K562 (cell line): ENCODE measurements around the gene MPST. TPM values are rescaled to one million over a fixed set of nuclear protein-coding genes. Genes with fewer than 3 reads are reported as not detected.
A peak's percentile ranks its signal among the peaks of the same experiment; 100 is the strongest.

ENCODE experiments used
- MAZ ChIP-seq, 2 experiments: fragments of 450-650 bp in 1 of 2; sonication (generic) in 1 of 2; formaldehyde crosslinking; IDR thresholded peaks in 1 of 2; conservative IDR thresholded peaks in 1 of 2; 2 replicates each; pipeline versions ENCODE4 v1.4.0 to v1.5.0; 2020; ENCODE audit warnings: mild to moderate bottlenecking in 1 of 2, missing genetic modification reagents in 1 of 2
- MTA1 ChIP-seq: fragments of 450-650 bp; IDR thresholded peaks from 2 replicates; pipeline ENCODE4 v1.6.1; 2017; ENCODE audit warnings: borderline replicate concordance
- NONO ChIP-seq, 2 experiments: fragments of 200-400 bp in 1 of 2; fragments of 450-650 bp in 1 of 2; formaldehyde crosslinking in 1 of 2; IDR thresholded peaks; 2 replicates each; pipeline ENCODE4 v1.6.1; 2017; ENCODE audit warnings: low read depth in 2 of 2, mild to moderate bottlenecking in 2 of 2, moderate library complexity in 2 of 2, low read length in 1 of 2
- PCBP1 ChIP-seq: fragments of 200-400 bp; formaldehyde crosslinking; IDR thresholded peaks from 2 replicates; pipeline ENCODE4 v1.6.1; 2018; ENCODE audit warnings: mild to moderate bottlenecking, low read depth, low read length; ENCODE audit not compliant: poor library complexity, severe bottlenecking
- RB1 ChIP-seq: fragments of 450-650 bp; IDR thresholded peaks from 2 replicates; pipeline ENCODE4 v1.6.1; 2017; ENCODE audit warnings: low read depth, mild to moderate bottlenecking
- RCOR1 ChIP-seq, 2 experiments: IDR thresholded peaks; 2 replicates each; pipeline ENCODE4 v1.6.1; 2012; ENCODE audit warnings: low read depth in 2 of 2, low read length in 2 of 2, borderline replicate concordance in 1 of 2, improper control_type of control experiment in 1 of 2
- ZNF133 ChIP-seq: fragments of 250-450 bp; sonication (Bioruptor Pico); IDR thresholded peaks from 2 replicates; pipeline ENCODE4 v1.4.0; 2020; ENCODE audit warnings: mild to moderate bottlenecking
- polyA plus RNA-seq, 8 experiments: library from polyadenylated mRNA; depleted of rRNA in 4 of 8; stranded (reverse) in 5 of 8; unstranded in 3 of 8; fragments of >200 nt; fragmentation: Nextera tagmentation in 2 of 8; fragmentation: Illumina TruSeq in 1 of 8; extraction: Ambion mirVana in 2 of 8; extraction: Trizol in 1 of 8; gene quantifications; 2 replicates each; pipeline versions ENCODE4 v1.2.1 to v1.2.3, GENCODE V29; 2011 to 2014; ENCODE audit warnings: inconsistent platforms in 1 of 8, missing spikeins in 1 of 8
- total RNA-seq, 7 experiments: library from RNA; depleted of rRNA in 6 of 7; stranded (reverse); fragments of >200 nt in 6 of 7; fragmentation: Illumina TruSeq in 2 of 7; extraction: Trizol in 2 of 7; gene quantifications; 2 replicates each; pipeline versions ENCODE4 v1.2.1 to v1.2.3, GENCODE V29; 2011 to 2021; ENCODE audit warnings: low replicate concordance in 1 of 7
- TF ChIP-seq, protein P1 (sequence below): fragments of 250-450 bp; sonication (Bioruptor Pico); IDR thresholded peaks from 2 replicates; pipeline ENCODE4 v1.8.0; 2021; ENCODE audit warnings: moderate library complexity, mild to moderate bottlenecking, inconsistent platforms
- TF ChIP-seq, protein P2 (sequence below): IDR thresholded peaks from 2 replicates; pipeline ENCODE4 v1.6.1; 2011; ENCODE audit warnings: borderline replicate concordance, low read depth, mild to moderate bottlenecking, moderate library complexity, low read length; ENCODE audit not compliant: insufficient read depth, poor library complexity, severe bottlenecking
- TF ChIP-seq, protein P3 (sequence below): fragments of 150-350 bp; IDR thresholded peaks from 2 replicates; pipeline ENCODE4 v1.6.1; 2014; ENCODE audit warnings: low read depth, mild to moderate bottlenecking, low read length, borderline replicate concordance
- TF ChIP-seq, protein P4 (sequence below): IDR thresholded peaks from 2 replicates; pipeline ENCODE4 v1.6.1; 2016; ENCODE audit warnings: missing genetic modification characterization, missing compliant biosample characterization

Gene MPST
- total and polyA plus RNA-seq, 9 of the 15 experiments (the other 6 are each of a cell fraction or from before 2014, with no cell fraction given) = 0.65 to 104 (median 24.3) TPM

- TF ChIP-seq, protein P1, sequence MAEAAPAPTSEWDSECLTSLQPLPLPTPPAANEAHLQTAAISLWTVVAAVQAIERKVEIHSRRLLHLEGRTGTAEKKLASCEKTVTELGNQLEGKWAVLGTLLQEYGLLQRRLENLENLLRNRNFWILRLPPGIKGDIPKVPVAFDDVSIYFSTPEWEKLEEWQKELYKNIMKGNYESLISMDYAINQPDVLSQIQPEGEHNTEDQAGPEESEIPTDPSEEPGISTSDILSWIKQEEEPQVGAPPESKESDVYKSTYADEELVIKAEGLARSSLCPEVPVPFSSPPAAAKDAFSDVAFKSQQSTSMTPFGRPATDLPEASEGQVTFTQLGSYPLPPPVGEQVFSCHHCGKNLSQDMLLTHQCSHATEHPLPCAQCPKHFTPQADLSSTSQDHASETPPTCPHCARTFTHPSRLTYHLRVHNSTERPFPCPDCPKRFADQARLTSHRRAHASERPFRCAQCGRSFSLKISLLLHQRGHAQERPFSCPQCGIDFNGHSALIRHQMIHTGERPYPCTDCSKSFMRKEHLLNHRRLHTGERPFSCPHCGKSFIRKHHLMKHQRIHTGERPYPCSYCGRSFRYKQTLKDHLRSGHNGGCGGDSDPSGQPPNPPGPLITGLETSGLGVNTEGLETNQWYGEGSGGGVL (CRISPR knock-in tag) = no peak
- TF ChIP-seq MAZ (CRISPR knock-in tag; conservative IDR thresholded peaks at IDR 0.05 in 1 of 2, IDR thresholded peaks at IDR 0.05 in 1 of 2) (peak in 1 of 2 experiments; percentile 30; a peak in 1 of 4 replicates), ZNF133 (CRISPR knock-in tag) (no peak), PCBP1 (no peak), MTA1 (no peak), RCOR1 (IDR thresholded peaks at IDR 0.05; ENCODE audit: borderline replicate concordance in 1 of 2, low read depth in 2 of 2, low read length in 2 of 2) (no peak), RB1 (peak; percentile 64; the same call in 1 of the 2 replicates), NONO (IDR thresholded peaks at IDR 0.05; ENCODE audit: low read depth in 2 of 2, low read length in 1 of 2) (no peak)
- TF ChIP-seq, protein P2, sequence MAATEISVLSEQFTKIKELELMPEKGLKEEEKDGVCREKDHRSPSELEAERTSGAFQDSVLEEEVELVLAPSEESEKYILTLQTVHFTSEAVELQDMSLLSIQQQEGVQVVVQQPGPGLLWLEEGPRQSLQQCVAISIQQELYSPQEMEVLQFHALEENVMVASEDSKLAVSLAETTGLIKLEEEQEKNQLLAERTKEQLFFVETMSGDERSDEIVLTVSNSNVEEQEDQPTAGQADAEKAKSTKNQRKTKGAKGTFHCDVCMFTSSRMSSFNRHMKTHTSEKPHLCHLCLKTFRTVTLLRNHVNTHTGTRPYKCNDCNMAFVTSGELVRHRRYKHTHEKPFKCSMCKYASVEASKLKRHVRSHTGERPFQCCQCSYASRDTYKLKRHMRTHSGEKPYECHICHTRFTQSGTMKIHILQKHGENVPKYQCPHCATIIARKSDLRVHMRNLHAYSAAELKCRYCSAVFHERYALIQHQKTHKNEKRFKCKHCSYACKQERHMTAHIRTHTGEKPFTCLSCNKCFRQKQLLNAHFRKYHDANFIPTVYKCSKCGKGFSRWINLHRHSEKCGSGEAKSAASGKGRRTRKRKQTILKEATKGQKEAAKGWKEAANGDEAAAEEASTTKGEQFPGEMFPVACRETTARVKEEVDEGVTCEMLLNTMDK = peak; percentile 52
- TF ChIP-seq, protein P3, sequence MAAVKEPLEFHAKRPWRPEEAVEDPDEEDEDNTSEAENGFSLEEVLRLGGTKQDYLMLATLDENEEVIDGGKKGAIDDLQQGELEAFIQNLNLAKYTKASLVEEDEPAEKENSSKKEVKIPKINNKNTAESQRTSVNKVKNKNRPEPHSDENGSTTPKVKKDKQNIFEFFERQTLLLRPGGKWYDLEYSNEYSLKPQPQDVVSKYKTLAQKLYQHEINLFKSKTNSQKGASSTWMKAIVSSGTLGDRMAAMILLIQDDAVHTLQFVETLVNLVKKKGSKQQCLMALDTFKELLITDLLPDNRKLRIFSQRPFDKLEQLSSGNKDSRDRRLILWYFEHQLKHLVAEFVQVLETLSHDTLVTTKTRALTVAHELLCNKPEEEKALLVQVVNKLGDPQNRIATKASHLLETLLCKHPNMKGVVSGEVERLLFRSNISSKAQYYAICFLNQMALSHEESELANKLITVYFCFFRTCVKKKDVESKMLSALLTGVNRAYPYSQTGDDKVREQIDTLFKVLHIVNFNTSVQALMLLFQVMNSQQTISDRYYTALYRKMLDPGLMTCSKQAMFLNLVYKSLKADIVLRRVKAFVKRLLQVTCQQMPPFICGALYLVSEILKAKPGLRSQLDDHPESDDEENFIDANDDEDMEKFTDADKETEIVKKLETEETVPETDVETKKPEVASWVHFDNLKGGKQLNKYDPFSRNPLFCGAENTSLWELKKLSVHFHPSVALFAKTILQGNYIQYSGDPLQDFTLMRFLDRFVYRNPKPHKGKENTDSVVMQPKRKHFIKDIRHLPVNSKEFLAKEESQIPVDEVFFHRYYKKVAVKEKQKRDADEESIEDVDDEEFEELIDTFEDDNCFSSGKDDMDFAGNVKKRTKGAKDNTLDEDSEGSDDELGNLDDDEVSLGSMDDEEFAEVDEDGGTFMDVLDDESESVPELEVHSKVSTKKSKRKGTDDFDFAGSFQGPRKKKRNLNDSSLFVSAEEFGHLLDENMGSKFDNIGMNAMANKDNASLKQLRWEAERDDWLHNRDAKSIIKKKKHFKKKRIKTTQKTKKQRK = no peak
- TF ChIP-seq, protein P4, sequence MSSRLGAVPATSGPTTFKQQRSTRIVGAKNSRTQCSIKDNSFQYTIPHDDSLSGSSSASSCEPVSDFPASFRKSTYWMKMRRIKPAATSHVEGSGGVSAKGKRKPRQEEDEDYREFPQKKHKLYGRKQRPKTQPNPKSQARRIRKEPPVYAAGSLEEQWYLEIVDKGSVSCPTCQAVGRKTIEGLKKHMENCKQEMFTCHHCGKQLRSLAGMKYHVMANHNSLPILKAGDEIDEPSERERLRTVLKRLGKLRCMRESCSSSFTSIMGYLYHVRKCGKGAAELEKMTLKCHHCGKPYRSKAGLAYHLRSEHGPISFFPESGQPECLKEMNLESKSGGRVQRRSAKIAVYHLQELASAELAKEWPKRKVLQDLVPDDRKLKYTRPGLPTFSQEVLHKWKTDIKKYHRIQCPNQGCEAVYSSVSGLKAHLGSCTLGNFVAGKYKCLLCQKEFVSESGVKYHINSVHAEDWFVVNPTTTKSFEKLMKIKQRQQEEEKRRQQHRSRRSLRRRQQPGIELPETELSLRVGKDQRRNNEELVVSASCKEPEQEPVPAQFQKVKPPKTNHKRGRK (tag) = no peak
Observed at GRCh38 chr22:37043828-37044538, 24.4 kb downstream of the MPST start (continued).
